NCI-H2196 (cell line): ENCODE data around the gene NR5A1.

Experiments
- DNase-seq: peaks from one replicate; lab custom pipeline; 2025; ENCODE audit not compliant: unreplicated experiment; lab: John Stamatoyannopoulos, UW

NR5A1 gene

DNA sequence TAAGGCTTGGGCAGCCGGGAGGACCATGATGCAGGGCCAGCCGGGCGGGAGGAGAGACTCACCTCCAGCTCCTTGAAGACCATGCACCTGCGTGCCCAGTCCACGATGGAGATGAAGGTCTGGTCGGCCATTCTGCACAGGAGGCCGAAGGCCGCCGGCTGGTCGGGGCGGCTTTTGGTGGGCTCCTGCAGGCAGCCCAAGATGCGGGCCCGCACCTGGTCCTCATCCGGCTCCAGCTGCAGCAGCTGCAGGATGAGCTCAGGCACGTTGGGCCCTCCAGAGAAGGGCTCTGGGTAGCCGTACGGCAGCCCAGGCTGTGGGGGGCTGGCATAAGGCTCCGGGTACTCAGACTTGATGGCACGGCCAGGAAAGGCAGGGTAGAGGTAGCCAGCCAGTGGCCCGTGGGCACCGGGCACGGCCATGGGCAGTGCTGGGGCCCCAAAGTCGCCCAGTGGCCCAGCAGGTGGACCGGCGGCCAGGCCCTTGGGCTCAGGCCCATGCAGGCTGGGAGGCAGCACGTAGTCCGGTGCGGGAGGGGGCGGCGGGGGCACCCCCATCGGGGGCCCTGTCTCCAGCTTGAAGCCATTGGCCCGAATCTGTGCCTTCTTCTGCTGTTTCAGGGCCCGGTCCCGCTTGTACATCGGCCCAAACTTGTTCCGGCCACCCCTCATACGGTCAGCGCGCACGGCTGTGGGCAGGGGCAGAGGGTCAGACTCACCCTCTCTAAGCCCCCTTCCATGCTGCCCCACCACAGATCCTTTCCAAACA is 7.0 kb downstream of the NR5A1 start:
- no peak for DNase-seq

DNA sequence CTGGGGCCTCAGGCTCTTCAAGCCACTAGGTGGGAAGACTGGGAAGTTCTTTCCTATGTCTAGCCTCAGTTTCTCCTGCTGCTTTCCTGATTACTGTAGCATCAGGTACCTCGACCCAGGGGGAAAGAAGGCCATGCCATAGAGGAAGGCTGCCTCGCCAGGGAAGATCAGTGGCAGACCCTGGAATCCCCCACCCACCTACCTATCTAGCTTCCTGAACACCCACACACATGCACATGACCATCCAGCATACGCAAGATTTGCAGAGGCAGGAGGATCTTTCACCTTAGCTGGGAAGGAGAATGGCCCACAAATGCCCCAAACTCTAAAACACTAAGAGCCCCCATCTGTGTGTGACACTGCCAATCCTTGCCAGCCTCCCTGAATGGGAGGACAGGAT is 8.0 kb downstream of the NR5A1 start:
- DNase-seq, result no peak

DNA sequence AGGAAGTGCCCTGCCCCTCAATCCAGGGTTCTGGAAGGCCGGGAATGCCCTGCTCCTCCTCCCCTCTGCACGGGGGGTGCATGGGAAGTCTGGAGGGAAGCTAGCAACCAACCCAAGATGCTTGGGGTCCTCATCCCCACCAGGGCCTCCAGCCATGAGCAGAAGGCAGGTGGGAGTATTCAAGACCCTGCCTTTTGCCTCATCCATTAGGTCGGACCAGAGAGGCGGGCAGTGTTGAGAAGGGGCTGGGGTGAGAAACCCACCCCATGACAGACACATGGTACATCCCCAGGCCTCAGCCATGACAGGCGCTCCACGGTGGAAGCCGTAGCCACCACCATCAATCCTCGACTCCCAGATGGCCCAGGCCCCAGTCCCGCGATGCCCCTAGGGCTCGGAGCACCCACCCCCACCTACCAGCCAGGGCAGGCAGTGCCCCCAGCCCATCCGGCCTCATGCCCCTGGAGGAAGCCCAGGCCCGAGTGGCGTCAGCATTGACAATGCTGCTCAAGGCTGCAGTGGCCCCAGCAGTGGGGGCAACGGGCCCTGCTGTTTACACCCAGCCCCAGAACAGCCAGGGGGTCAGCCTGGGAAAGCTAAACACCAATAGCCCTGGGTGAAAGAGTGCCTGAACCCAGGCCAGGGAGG is 8.6 kb downstream of the NR5A1 start:
- DNase-seq, result no peak

DNA sequence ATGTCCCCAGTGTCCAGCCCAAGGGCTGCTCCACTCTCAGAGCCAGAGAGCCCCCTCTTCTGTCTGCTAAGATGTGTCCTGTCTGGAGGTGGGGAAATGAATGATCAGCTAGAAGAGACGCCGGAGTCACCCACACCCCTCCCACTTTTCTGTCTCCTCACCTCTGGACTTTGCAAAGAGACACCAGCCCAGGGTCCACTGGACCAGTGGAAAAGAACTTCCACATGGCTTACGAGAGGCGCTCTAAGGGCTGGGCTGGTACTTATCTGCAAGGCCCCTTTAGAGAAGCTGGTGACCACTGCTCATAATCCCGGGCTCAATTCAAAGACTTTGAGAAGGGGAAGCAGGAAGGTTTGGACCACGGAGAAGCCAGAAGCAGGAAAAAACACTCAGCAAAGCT is 9.2 kb downstream of the NR5A1 start:
- DNase-seq, result no peak

DNA sequence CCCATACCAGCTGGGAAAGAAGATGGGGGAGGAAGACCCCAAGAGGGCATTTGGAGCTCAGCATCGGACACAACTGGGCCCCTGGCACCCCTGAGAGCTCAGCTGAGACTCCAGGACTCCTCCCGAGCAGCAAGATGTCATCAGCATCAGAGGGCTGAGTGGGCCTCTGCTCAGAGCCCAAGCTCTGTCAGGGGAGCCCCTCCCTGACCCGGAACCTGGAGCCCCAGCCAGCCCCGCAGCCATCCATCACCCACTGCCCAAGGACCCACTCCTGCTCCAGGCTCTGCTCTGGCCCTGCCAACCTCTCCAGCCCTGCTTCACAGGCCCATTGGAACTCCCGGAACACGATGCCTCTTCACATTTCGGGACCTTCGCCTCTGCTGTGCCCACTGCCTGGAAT is 9.8 kb downstream of the NR5A1 start:
- no peak for DNase-seq

DNA sequence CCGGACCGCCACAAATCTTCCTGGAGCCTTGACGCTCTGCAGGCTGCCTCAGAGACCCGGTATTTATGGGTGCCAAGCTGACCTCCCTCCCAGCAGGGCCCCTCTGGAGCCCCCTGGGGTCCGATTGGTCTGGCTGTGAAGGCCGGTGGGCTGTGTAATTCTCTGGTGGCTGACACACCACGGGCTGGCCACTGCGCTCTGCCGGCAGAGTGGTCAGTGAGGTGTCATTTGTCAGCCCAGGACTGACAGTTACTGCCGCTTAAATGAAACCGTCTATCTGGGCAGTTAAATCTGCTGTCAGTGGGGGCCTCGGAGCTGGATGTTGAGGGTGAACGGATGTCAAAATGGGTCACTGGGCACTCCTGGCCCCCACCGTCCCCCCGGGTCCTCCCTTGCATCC is 10.7 kb downstream of the NR5A1 start:
- no peak for DNase-seq

DNA sequence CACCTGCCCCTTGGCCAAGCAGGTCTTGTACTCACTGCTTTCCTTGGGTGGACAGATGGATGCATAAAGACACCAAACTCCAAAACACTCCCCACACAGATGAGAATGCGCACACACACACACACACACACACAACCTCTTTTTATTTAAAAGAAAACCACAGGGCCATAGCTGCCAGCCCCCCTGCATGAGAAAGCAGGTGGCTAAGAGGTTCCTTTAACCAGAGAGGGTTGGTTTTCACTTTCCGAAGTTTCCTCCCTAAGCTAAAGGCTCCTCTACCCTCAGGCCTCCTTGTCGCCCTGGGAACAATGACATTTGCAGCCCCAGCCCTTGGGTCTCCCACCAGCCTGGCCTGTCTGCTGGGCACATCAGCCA is 11.1 kb downstream of the NR5A1 start:
- no peak for DNase-seq

DNA sequence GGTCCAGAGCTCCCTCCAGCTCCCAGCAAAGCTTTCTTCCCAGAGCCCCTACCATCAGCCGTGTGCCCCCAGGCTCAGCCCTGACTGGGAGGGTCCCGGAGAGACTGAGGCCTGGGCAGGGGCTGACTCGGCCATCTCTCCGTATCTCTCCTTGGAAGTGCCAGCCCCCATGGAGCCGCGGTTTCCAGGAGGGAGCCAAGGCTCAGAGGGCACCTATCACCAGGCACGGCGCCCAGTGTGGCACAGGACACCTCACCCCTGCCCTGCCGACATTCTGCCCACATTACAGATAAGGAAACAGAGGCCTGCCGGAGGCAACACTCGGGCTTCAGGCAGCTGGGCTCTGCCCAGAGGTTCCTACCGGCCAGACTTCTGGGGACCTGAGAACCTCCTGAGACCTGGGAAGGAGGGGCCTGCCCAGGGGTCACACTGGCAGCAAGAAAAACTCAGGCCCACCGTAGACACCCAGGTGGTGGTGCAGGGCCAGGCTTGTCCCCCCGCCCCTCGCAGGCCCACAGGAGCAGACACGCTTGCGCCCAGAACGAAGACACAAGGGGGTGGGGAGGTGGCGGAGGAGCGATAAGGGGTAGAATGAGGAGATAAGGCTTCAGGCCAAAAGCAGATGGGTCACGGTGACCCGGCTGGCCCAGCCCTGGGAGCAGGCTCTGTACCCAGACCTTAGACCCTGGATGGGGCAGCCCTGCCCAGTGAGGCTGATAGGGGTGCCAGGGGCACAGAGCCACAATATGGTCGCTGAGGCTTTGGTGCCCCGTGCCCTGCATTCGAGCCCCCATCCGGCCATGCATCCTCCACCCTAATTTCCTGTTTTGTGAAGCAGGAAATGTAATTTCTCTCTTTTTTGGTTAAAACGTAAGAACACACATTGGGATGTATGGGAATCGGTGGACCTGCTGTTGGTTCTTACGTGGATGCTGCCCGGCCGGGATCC is 11.8 kb downstream of the NR5A1 start:
- DNase-seq, result no peak

DNA sequence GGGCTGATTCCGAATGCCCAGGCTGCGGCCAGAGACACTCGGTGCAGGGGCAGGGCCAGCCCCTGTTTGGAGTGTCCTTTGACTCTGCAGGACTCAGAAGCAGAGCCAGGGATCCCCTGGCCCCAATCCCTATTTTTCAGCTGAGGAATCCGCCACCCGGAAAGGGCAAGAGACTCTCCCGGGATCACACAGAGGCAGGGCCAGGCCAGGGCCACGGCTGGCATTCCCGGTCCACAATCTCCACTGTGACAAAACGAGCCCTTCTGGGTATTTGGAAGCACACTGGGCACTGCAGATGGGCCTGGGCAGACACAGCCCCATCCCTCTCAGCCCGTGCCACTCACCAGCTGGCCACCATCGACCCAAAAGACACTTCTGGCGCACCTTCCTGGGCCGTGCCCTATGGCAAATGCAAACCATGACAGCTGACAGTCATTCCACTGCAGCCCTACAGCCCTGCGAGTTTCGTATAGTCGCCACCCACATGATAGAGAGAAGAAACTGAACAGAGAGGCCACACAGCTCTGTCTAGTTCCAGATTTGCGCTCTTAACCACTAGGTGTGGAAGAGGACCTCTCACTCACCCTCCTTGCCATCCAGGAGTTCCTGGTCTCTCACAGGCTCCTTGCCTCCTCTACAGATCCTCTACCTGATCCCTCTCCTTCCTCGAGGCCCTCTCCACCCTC is 13.3 kb downstream of the NR5A1 start:
- DNase-seq, result no peak

DNA sequence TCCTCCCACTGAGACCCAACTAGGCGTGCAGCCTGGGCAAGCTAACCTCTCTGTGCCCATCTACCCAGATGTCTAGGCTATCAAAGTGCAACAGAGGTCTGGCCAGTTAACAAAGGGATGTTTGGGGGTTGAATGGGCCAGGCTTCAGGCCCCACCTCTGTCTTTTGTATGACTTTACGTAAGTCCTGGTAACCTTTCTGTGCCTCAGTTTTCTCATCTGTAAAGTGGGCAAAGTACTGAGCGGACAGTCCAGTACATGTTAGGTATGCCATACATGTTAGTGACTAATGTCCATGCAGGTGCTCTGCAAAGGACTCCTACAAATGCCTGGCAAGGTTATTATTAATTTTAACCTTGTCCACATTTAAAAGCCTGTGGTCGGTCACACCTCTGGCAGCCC is 14.0 kb downstream of the NR5A1 start:
- no peak for DNase-seq

DNA sequence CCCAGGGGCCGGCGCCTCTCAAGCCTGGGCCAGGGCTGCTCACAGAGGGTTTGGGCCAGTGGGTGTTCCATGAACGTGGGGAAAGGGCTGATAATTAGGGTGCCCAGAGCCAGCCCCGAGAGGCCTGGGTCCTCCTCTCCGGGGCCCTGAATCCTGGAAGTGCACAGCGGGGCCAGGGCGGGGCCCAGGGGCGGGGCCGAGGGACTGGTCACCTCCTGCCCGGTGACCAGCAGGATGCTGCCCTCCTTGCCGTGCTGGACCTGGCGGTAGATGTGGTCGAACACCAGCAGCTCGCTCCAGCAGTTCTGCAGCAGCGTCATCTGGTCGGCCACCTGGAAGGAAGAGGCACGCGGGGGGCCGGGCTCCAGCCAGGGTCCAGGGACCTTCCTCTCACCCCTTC is 14.4 kb downstream of the NR5A1 start:
- no peak for DNase-seq

DNA sequence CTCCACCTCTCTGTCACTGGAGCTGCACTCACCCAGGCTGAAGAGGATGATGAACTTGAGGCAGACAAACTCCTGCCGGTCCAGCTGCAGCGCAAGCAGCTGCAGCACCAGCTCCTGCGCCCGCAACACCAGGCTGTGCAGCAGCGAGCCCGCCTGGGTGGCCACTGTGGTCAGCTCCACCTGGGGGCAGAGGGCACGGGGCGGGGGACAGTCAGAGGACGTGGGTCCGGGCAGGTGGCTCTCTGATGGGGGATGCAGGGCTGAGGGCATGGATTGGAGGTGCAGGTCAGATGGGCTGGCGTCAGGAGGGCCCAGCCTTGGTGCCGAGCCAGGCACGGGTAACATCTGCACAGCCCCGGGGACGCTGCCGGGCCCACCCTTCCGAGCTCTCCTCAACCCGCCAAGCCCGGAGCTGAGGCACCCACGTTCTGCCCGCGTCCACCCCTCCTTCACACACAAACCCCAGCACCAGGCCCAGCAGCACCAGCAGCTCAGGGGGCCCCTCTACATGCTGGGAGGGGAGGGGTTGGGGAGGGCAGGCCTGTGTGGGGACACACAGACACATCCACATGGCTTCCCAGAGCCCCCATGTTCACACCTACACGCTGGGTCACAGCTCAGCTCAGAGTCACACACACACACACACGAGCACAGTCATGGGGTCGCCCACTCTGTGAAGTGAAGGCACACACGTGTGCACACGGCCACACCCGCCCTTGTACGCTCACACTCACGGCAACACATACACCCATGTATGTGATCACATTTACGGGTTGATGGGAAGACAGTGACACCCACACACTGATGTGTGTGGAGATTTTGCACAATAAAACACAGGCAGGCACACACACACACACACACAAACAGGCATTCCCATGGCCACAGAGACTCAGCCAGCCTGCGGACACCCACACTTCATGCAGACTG is 15.9 kb downstream of the NR5A1 start:
- no peak for DNase-seq

DNA sequence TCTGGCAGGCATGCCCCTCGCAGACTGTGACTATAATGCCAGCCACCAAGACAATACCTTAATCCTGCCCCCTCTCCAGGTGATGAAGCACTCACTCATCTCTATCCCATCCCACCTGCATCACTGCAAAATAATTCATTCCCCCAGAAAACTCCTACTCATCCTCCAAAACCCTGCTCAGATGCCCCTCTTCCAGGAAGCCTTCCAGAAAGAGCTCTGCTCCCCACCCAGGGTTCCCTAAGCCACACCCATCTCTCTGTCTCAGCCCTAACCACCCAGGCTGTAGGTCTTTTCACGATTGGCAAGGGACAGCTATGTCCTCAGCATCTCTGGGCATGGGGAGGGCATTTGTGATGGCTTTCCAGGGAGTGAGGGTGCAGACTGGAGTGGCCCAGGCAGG is 17.2 kb downstream of the NR5A1 start:
- no peak for DNase-seq

DNA sequence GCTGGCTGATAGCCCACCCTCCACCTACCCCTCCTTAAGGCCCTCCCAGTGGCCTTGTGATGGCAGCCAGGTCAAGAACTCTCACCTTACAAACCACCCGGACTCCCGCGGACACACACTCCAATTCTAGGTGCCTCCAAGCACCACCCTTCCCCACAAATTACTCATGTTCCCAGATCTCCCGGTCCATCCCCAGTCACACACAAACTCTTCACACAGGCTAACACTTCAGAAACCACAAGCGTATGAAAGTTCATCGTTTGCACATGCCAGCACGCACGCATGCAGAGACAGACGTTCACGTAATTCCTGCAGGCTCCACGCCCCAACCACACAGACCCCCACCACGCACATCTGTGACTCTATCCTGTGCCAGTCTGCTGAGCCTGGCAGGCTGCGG is 18.0 kb downstream of the NR5A1 start:
- no peak for DNase-seq

DNA sequence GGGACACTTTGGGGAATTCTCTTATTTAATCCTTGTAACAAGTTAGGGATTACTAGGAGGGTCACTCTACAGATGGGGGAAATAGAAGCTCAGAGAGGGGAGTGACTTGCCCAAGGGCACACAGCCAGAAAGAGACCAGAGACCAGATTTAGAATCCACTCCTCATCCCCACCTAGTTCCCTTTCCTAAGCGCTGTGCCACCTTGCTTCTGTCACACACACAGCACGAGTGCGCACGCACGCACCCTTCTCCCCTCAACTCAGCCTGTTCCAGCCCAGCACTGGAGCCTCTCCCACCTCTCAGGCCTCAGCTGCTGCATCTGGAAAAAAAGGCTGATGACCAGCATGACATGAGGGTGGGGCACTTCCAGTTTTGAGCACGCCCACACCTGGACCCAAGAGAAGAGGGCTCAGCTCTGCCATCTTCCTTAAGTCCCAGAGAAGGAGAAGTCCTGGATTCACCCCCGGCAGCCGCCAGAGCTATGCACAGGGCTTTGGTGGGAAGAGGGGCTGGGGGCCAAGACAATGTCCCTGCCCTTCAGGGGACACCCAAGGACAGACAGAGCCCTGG is 18.5 kb downstream of the NR5A1 start:
- DNase-seq, result no peak

DNA sequence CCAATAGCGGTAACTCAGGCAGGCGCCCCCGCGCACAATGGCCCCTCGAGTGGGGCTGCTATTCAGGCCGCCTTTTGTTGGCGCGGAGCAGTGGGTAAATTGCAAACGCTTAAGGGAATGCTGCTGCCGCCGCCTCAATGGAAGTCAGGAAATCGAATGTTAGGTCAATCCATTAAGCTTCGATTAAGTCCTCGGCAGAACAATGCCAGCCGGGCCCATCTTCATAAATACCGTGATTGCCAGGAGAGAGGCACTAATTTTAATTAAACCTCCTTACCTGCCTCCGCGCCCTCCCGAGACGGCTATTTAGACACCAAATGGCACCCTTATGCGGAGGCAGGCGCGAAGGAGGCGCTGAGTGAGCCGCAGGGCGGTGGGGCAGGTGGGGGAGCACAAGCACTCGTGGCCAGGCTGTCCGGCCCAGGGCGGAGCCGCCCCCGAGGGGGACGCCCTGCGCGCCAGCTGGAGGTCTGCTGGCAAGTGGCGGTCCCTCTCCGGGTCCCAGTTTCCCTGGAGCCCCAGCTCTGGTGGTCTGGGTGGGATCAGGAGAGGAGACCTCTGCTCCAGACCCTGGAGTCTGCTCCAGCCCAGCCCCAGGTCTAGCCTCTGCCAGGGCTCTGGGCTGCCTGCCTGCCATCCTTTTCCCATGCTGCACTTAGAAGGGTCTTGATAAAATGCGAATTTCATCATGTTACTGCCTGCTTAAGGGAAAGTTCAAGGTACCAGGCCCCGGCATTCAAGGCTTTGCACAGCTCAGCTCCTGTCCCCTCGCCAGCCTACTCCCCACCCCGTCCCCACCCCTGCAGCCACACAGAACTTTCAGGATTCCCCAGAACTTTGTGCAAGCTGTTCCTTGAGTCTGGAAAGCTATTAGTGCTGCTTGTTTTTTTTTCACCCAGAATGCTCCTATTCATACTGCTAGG is 19.7 kb downstream of the NR5A1 start:
- DNase-seq, result no peak

DNA sequence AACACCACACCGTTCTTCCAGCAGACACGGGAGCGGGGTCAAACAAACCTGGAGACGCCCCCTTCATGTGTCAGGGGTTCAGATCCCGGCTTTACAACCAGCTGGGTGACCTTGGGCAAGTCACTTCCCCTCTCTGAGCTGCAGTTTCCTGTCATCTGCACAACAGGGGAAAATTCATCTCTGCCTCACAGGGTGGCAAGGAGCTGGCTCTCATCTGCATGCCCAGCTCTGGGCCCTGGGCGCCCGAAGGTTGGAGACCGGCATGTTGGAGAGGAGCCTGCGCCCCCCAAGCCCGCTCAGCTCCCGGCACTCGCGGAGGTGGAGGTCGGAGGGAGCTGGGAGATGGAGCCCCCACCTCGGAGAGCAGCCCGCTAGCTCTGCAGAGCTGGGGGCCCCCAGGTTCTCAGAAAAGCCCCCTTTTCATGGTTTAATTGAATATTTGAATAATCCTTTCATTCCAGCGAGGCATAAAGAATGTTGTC is 20.4 kb downstream of the NR5A1 start:
- no peak for DNase-seq

DNA sequence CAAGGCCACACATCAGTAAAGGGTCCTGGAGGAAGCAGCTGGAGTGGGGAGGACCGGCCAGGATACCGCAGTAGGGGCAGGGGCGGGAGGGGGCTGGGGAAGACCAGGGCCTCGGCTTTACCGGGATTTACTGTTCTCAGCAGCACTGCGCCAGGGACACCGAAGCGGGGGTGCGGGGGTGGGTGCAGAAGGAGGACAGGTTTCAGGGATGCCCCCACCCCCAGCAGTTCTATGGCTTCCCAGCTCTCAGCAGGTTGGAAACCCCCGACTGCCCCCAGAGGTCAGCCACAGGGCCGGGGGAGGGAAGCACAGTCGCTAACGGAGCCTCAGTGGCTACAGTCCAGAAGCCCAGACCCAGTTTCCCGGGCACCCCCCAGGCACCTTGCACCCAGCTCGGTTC is 21.3 kb downstream of the NR5A1 start:
- DNase-seq, result no peak

DNA sequence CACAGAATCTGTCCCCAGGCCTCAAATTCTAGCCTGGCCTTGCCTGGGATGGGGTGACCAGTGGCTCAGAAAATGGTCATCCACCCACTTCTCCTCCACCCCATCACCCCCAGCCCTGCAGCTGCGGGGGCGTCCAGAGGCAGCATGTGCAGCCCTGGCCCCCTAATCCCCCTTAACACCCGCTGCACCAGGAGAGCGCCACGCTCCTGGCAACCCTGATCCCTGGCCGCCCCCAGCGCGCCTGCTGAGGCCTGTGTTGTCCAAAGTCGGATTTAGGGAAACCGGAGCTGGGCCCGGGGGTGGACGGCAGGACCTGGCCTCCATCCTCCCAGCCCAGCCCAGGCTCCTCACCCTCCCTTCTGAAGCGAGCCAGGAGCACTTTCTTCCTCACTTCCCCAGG is 22.0 kb downstream of the NR5A1 start:
- no peak for DNase-seq
